Neural progenitor cell (in vitro differentiated cells): ENCODE results near the gene SNRNP200. TPM values are rescaled to one million over a fixed set of nuclear protein-coding genes. Genes with fewer than 3 reads are reported as not detected.

Source experiments
- DNase-seq: peaks from one replicate; pipeline ENCODE4 v3.0.0-alpha.2; 2016; ENCODE audit warnings: low spot score
- H2AFZ ChIP-seq: fragments of 200-600 bp; sonication (generic); replicated peaks from 2 replicates; pipeline ENCODE4 v1.6.1; 2016; ENCODE audit warnings: antibody characterized with exemption
- H3F3A ChIP-seq: fragments of 200-600 bp; sonication (generic); 2 replicates; pipeline ENCODE4 v1.6.1; 2016; ENCODE audit warnings: antibody characterized with exemption, low read depth
- H3K27ac ChIP-seq: fragments of 200-600 bp; sonication (generic); 2 replicates; pipeline ENCODE4 v1.5.1; 2016; ENCODE audit warnings: mild to moderate bottlenecking
- H3K27me3 ChIP-seq: fragments of 200-600 bp; sonication (generic); 2 replicates; pipeline ENCODE4 v1.6.1; 2016; ENCODE audit warnings: mild to moderate bottlenecking, moderate library complexity
- H3K36me3 ChIP-seq: fragments of 200-600 bp; sonication (generic); 2 replicates; pipeline ENCODE4 v1.5.1; 2016
- H3K4me1 ChIP-seq: fragments of 200-600 bp; sonication (generic); 2 replicates; pipeline ENCODE4 v1.6.1; 2016; ENCODE audit warnings: mixed run types
- H3K4me2 ChIP-seq: fragments of 200-600 bp; sonication (generic); 2 replicates; pipeline ENCODE4 v1.6.1; 2016
- H3K4me3 ChIP-seq: fragments of 200-600 bp; sonication (generic); 2 replicates; pipeline ENCODE4 v1.5.1; 2016
- H3K79me2 ChIP-seq: fragments of 200-600 bp; sonication (generic); 2 replicates; pipeline ENCODE4 v1.6.1; 2016; ENCODE audit warnings: low read depth
- H3K9ac ChIP-seq: fragments of 200-600 bp; sonication (generic); 2 replicates; pipeline ENCODE4 v1.6.1; 2016
- H3K9me3 ChIP-seq: fragments of 200-600 bp; sonication (generic); 2 replicates; pipeline ENCODE4 v1.5.1; 2016; ENCODE audit warnings: low read depth
- H4K20me1 ChIP-seq: fragments of 200-600 bp; sonication (generic); 2 replicates; pipeline ENCODE4 v1.6.1; 2016; ENCODE audit warnings: low read depth
- H3K27ac Mint-ChIP-seq: 3 replicates; pipeline ENCODE4 v1.8.0; 2021; ENCODE audit warnings: mixed read lengths
- H3K27me3 Mint-ChIP-seq: 2 replicates; pipeline ENCODE4 v1.8.0; 2022; ENCODE audit warnings: low read depth, mild to moderate bottlenecking, inconsistent platforms, moderate library complexity, mixed read lengths; ENCODE audit not compliant: insufficient read depth
- H3K36me3 Mint-ChIP-seq: 3 replicates; pipeline ENCODE4 v1.8.0; 2021; ENCODE audit warnings: mixed read lengths
- H3K4me1 Mint-ChIP-seq: 3 replicates; pipeline ENCODE4 v1.8.0; 2021; ENCODE audit warnings: mixed read lengths
- H3K4me3 Mint-ChIP-seq: 3 replicates; pipeline ENCODE4 v1.8.0; 2021; ENCODE audit warnings: mild to moderate bottlenecking, moderate library complexity, mixed read lengths
- H3K9me3 Mint-ChIP-seq: 3 replicates; pipeline ENCODE4 v1.8.0; 2020; ENCODE audit warnings: mixed read lengths
- EZH2 ChIP-seq: fragments of 200-600 bp; sonication (generic); IDR thresholded peaks from 2 replicates; pipeline ENCODE4 v1.6.1; 2017; ENCODE audit warnings: antibody characterized with exemption, mild to moderate bottlenecking, moderate library complexity
- EZH2phosphoT487 ChIP-seq: fragments of 200-600 bp; sonication (generic); IDR thresholded peaks from 2 replicates; pipeline ENCODE4 v1.6.1; 2017; ENCODE audit warnings: antibody characterized with exemption
- total RNA-seq: library from RNA; depleted of rRNA; stranded (reverse); fragments of >200 nt; gene quantifications from 2 replicates; pipeline ENCODE4 v1.2.3, GENCODE V29; 2015; ENCODE audit warnings: low replicate concordance
- TF ChIP-seq, protein P1 (sequence below): fragments of 200-600 bp; sonication (generic); IDR thresholded peaks from 2 replicates; pipeline ENCODE4 v1.5.1; 2017; ENCODE audit warnings: antibody characterized with exemption, mild to moderate bottlenecking

The SNRNP200 gene
- total RNA-seq, 1 donor from 2014 or later, result 94.3 TPM

DNA sequence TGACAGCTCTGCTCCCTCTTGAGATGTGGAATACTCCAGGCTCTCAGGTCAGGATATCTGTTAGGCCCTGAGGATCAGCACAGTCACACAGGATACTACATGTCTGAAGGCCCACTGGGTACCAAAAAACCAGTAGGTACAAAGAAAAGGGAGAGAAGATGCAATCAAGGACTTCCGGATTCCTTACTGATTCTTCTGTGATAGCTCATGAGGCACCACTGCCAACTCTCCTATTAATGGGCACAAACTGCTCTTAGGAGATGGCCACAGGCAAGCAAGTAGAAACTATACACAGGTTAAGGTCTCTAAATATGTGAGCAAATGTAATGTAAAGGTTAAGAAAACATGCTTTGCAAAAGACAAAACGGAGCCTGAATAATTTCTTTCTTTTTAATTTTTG lies 43.0 kb downstream of the SNRNP200 start:
- H3K9me3 ChIP-seq, result no peaks in the 10 kb centered on the region
- TF ChIP-seq, protein P1, sequence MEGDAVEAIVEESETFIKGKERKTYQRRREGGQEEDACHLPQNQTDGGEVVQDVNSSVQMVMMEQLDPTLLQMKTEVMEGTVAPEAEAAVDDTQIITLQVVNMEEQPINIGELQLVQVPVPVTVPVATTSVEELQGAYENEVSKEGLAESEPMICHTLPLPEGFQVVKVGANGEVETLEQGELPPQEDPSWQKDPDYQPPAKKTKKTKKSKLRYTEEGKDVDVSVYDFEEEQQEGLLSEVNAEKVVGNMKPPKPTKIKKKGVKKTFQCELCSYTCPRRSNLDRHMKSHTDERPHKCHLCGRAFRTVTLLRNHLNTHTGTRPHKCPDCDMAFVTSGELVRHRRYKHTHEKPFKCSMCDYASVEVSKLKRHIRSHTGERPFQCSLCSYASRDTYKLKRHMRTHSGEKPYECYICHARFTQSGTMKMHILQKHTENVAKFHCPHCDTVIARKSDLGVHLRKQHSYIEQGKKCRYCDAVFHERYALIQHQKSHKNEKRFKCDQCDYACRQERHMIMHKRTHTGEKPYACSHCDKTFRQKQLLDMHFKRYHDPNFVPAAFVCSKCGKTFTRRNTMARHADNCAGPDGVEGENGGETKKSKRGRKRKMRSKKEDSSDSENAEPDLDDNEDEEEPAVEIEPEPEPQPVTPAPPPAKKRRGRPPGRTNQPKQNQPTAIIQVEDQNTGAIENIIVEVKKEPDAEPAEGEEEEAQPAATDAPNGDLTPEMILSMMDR, result no peak
- TF ChIP-seq EZH2phosphoT487 (no peak), EZH2 (no peak)
- Mint-ChIP-seq H3K27ac (no peak overlapping the region), H3K27me3 (peaks cover 2% of the 10 kb centered on the region), H3K4me3 (no peak overlapping the region), H3K36me3 (peaks cover 2% of the 10 kb centered on the region), H3K4me1 (peaks cover 32% of the 10 kb centered on the region), H3K9me3 (no peaks in the 10 kb centered on the region)
- H3K27ac ChIP-seq, result no peak overlapping the region
- no peak overlapping the region for H3K9ac ChIP-seq
- no peak overlapping the region for H3K4me2 ChIP-seq
- peaks cover 36% of the 10 kb centered on the region for H4K20me1 ChIP-seq
- no peak overlapping the region for H2AFZ ChIP-seq
- no peaks in the 10 kb centered on the region for H3K27me3 ChIP-seq
- no peak for DNase-seq
- H3K36me3 ChIP-seq, result no peaks in the 10 kb centered on the region
- H3F3A ChIP-seq, result peaks cover 15% of the 10 kb centered on the region
- H3K79me2 ChIP-seq, result peaks cover 38% of the 10 kb centered on the region
- H3K4me3 ChIP-seq, result no peak overlapping the region
- H3K4me1 ChIP-seq, result peaks cover 6% of the 10 kb centered on the region

DNA sequence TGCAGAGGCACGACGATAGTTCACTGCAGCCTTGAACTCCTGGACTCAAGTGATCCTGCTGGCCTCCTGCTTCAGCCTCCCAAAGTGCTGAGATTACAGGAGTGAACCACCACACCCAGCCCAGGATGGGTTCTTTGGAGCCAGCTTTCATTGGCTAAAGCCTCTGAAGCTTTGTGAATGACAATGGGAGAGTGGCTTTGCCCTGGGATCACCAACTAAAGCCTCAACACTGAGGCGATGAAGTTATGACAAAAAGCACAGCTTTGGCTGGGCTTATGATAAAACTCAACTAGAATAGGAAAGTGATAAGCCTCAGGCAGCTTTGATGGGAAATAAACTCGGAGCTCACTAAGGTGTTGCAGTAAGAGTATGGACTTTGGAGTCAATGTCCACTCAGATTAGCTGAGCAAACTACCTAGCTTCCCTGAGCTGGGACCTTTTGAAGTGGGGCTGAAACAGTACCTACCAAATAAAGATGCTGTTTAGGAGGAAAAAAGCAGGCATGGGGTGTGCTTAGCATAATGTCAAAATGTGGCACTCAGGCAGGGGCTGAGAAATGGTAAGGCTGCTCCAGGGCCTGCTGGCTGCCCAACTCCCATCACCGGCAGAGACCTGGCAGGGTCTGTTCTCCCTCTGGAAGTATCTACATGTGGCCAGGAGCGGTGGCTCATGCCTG lies 43.9 kb downstream of the SNRNP200 start:
- no peaks in the 10 kb centered on the region for H3K27me3 ChIP-seq
- peak overlapping the region; percentile 23 for H3K9ac ChIP-seq
- no peak for DNase-seq
- no peak overlapping the region for H3K4me2 ChIP-seq
- Mint-ChIP-seq H3K9me3 (no peaks in the 10 kb centered on the region), H3K27ac (no peak overlapping the region), H3K4me1 (peaks cover 29% of the 10 kb centered on the region), H3K4me3 (no peak overlapping the region), H3K36me3 (peaks cover 4% of the 10 kb centered on the region), H3K27me3 (peaks cover under 1% of the 10 kb centered on the region)
- H3F3A ChIP-seq, result peaks cover 13% of the 10 kb centered on the region
- H3K79me2 ChIP-seq, result peaks cover 30% of the 10 kb centered on the region
- no peaks in the 10 kb centered on the region for H3K36me3 ChIP-seq
- H3K27ac ChIP-seq, result no peak overlapping the region
- H3K4me3 ChIP-seq, result no peak overlapping the region
- H3K4me1 ChIP-seq, result no peaks in the 10 kb centered on the region
- no peak overlapping the region for H2AFZ ChIP-seq
- peaks cover 28% of the 10 kb centered on the region for H4K20me1 ChIP-seq
- no peaks in the 10 kb centered on the region for H3K9me3 ChIP-seq
- TF ChIP-seq EZH2 (no peak), EZH2phosphoT487 (no peak)
- TF ChIP-seq, protein P1, result no peak

DNA sequence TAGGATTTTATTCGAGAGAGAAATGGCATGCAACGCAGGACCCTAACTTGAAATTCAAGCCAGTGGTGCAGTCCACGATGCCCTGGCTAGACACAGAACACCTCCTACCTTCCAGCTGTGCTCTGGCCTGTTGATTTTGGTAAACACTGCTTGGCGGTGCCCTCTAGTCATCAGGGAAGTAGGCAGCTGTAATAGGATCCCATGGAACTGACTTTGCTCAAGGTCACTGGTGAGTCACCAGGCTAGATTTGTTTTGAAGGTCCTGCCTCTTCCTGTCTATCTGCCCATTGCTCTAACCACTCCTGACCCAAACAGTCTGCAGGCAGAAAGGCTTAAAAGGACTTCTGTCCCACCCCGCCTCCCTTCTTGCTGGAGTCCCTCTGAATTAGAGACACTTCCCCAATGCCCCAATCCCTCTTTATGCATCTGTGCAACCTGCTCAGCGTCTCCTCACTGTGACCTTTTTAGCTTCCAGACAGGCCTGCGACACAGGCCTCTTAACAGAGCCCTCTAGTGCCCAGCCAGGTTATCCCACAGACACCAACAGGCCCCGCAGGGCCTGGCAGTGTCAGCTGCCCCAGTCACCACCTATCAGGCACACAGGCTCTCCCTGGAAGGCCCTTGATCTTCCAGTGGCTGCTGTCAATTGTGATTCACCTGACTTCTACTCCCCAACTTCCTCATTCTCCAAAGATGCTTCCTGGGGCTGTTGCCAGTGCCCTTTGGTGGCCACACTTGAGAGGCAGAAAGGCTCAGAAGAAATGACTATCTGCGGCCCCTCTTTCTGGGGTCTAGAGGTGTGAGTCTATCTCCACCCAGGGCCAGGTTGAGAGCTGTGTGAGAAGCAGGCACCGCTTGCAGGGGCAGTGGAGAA lies 44.7 kb downstream of the SNRNP200 start:
- peaks cover 28% of the 10 kb centered on the region for H4K20me1 ChIP-seq
- no peak overlapping the region for H3K27ac ChIP-seq

More for the DNA sequence above, 44.7 kb downstream of the SNRNP200 start:
- Histone ChIP-seq H3K4me3 (no peak overlapping the region), H3K9ac (no peak overlapping the region), H3K36me3 (no peaks in the 10 kb centered on the region), H3F3A (peaks cover 7% of the 10 kb centered on the region), H2AFZ (no peak overlapping the region), H3K4me2 (no peak overlapping the region), H3K9me3 (no peaks in the 10 kb centered on the region), H3K79me2 (peaks cover 26% of the 10 kb centered on the region), H3K4me1 (no peaks in the 10 kb centered on the region), H3K27me3 (no peaks in the 10 kb centered on the region)
- Mint-ChIP-seq H3K4me3 (peak overlapping the region; percentile 6), H3K4me1 (peaks cover 28% of the 10 kb centered on the region), H3K36me3 (peaks cover 2% of the 10 kb centered on the region), H3K27ac (peak overlapping the region; percentile 16), H3K27me3 (no peaks in the 10 kb centered on the region), H3K9me3 (no peaks in the 10 kb centered on the region)
- TF ChIP-seq EZH2phosphoT487, result no peak
- no peak for TF ChIP-seq EZH2
- TF ChIP-seq, protein P1, result peak; percentile 52
- DNase-seq, result peak; percentile 70
